ENCODE measurements around the gene DNAJC5. TPM values are rescaled to one million over a fixed set of nuclear protein-coding genes. Genes with fewer than 3 reads are reported as not detected.
"Not testable (repeated sequence)": the region's sequence is repeated elsewhere in the genome, so short reads cannot be mapped to it uniquely, and the experiment has no call there.

Gene DNAJC5
- total RNA-seq, 1 donor from 2014 or later: 53.9 TPM

DNA sequence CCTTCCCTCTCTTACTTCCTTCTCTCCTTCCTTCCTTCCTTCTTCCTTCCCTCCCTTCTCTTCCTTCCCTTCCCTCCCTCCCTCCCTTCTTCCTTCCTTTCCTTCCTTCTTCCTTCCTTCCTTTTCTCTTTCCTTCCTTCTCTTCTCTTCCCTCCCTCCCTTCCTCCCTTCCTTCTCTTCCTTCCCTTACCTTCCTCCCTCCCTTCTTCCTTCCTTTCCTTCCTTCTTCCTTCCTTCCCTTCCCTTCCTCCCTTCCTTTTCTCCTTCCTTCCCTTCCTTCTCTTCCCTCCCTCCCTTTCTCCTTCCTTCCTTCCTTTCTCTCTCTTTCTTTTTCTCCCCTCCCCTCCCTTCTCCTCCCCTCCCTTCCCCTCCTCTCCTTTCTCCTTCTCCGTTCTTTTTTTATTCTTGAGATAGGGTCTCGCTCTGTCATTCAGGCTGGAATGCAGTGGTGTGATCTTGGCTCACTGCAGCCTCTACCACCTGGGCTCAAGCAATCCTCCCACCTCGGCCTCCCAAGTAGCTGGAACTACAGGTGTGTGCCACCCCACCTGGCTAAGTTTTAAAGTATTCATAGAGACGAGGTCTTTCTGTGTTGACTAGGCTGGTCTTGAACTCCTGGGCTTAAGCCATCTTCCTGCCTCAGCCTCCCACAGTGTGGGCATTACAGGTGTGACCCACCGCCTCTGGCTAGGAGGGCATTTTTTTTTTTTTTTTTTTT is 75.9 kb downstream of the DNAJC5 start:
- no peak overlapping the region for H3K4me3 ChIP-seq (ENCODE audit: low read depth, low read length)
- H3K27me3 ChIP-seq (ENCODE audit: control insufficient read depth, insufficient read depth, low read length): no peaks in the 10 kb centered on the region
- H3K36me3 ChIP-seq (ENCODE audit: control insufficient read depth, insufficient read depth, low read length): peaks cover 2% of the 10 kb centered on the region
- no peak for DNase-seq (ENCODE audit: low read depth)
- no peak for TF ChIP-seq CTCF (IDR thresholded peaks at IDR 0.05; ENCODE audit: insufficient read depth, low read length, poor library complexity, severe bottlenecking)

- not testable (repeated sequence) for H3K27me3 ChIP-seq (ENCODE audit: control insufficient read depth, insufficient read depth, low read length); H3K36me3 ChIP-seq (ENCODE audit: control insufficient read depth, insufficient read depth, low read length); DNase-seq (ENCODE audit: low read depth); H3K4me3 ChIP-seq (ENCODE audit: low read depth, low read length)
These were observed 77.0 kb downstream of the DNAJC5 start for GRCh38 chr20:63971960-63972311.

DNA sequence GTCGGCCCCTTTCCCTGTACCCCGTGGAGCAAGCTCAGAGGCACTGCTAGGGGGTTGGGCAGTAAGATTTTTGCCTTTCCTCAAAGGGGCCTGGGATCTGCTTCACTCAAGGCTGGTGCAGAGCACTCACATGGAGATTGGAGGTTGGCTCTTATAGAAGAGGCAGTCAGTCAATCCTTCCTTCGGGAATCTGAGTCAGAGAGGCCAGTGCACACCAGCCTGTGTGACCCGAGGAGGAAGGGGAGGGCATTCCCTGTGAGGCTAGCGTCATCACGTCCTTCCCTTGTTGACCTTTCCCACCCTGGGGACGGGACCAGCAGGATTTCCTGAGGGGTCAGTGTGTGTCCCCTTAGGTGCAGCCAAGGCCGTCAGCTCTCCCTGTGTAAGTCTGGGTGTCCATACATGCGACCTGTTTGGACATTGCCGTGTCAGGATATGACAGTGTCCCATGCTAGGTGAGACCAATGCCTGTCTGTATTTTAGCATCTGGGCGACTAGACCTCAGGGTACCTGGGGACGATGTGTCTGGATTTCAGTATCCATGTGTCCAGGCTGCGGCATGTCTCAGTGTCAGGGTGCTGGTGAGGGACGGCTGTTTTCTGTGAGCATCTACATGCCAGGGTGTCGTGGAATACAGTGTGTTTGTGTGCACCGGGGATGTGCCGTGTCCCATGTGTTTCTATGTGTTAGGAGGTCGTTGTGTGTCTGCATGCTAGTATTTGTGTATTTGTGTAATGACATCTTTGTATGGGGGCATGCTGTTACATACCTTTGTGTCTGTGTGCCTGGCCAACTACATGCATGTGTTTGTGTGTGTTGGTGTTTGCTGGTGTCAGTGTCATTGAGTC is 77.6 kb downstream of the DNAJC5 start:
- no peaks in the 10 kb centered on the region for H3K27me3 ChIP-seq (ENCODE audit: control insufficient read depth, insufficient read depth, low read length)
- no peaks in the 10 kb centered on the region for H3K36me3 ChIP-seq (ENCODE audit: control insufficient read depth, insufficient read depth, low read length)
- no peak overlapping the region for H3K4me3 ChIP-seq (ENCODE audit: low read depth, low read length)
- TF ChIP-seq CTCF (IDR thresholded peaks at IDR 0.05; ENCODE audit: insufficient read depth, low read length, poor library complexity, severe bottlenecking): no peak
- DNase-seq (ENCODE audit: low read depth): no peak

DNA sequence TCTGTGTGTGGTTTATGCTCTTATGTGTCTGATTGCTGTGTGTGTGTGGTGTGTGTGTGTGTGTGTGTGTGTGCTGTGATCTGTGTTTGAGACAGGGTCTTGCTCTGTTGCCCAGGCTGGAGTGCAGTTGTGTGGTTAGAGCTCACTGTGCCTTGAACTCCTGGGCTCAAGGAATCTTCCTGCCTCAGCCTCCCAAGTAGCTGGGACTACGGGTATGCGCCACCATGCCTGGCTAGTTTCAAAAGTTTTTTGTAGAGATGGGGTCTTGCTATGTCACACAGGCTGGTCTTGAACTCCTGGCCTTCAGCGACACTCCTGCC is 78.2 kb downstream of the DNAJC5 start:
- no peaks in the 10 kb centered on the region for H3K36me3 ChIP-seq (ENCODE audit: control insufficient read depth, insufficient read depth, low read length)
- no peaks in the 10 kb centered on the region for H3K27me3 ChIP-seq (ENCODE audit: control insufficient read depth, insufficient read depth, low read length)
- no peak overlapping the region for H3K4me3 ChIP-seq (ENCODE audit: low read depth, low read length)
- no peak for TF ChIP-seq CTCF (IDR thresholded peaks at IDR 0.05; ENCODE audit: insufficient read depth, low read length, poor library complexity, severe bottlenecking)
- no peak for DNase-seq (ENCODE audit: low read depth)

GRCh38 chr20:63973636-63974401 is 78.9 kb downstream of the DNAJC5 start:
- no peak for DNase-seq (ENCODE audit: low read depth)

More at GRCh38 chr20:63973636-63974401, 78.9 kb downstream of the DNAJC5 start:
- peak overlapping the region; percentile 32 for H3K4me3 ChIP-seq (ENCODE audit: low read depth, low read length)
- no peaks in the 10 kb centered on the region for H3K36me3 ChIP-seq (ENCODE audit: control insufficient read depth, insufficient read depth, low read length)
- no peaks in the 10 kb centered on the region for H3K27me3 ChIP-seq (ENCODE audit: control insufficient read depth, insufficient read depth, low read length)
- peak; percentile 98 for TF ChIP-seq CTCF (IDR thresholded peaks at IDR 0.05; ENCODE audit: insufficient read depth, low read length, poor library complexity, severe bottlenecking)

All from kidney epithelial cell (primary cell).